A549 (cell line): ENCODE measurements around the gene VIPR2.

Experiments used
- BHLHE40 ChIP-seq: IDR thresholded peaks from 2 replicates; pipeline ENCODE4 v1.6.1; 2012; ENCODE audit warnings: low read depth, low read length, inconsistent platforms
- CHD2 ChIP-seq: fragments of 150-350 bp; IDR thresholded peaks from 2 replicates; pipeline ENCODE4 v1.6.1; 2014; ENCODE audit warnings: low read length; ENCODE audit not compliant: partially characterized antibody
- CTCF ChIP-seq: fragments of >200 bp; sonication (Bioruptor Twin); formaldehyde crosslinking; IDR thresholded peaks from 3 replicates; pipeline ENCODE4 v1.5.1; 2016
- JUN ChIP-seq, 2 experiments: fragments of >200 bp; sonication (Bioruptor Twin); formaldehyde crosslinking; IDR thresholded peaks; 2 replicates in 1 of 2; 3 replicates in 1 of 2; pipeline ENCODE4 v1.6.1; 2016 to 2017
- PHF8 ChIP-seq: fragments of 200-600 bp; sonication (generic); IDR thresholded peaks from 2 replicates; pipeline ENCODE4 v1.6.1; 2016; ENCODE audit warnings: low read depth, mild to moderate bottlenecking, antibody characterized with exemption, moderate library complexity, borderline replicate concordance
- POLR2A ChIP-seq: IDR thresholded peaks from 2 replicates; pipeline ENCODE4 v1.6.1; 2012; ENCODE audit warnings: mild to moderate bottlenecking, low read length
- RFX5 ChIP-seq: fragments of 450-650 bp; IDR thresholded peaks from 2 replicates; pipeline ENCODE4 v1.7.1; 2014; ENCODE audit warnings: antibody characterized with exemption, mild to moderate bottlenecking, moderate library complexity
- RNF2 ChIP-seq: fragments of 200-600 bp; sonication (generic); IDR thresholded peaks from 2 replicates; pipeline ENCODE4 v1.6.1; 2016; ENCODE audit warnings: low read depth, mild to moderate bottlenecking, antibody characterized with exemption, moderate library complexity, borderline replicate concordance

DNA sequence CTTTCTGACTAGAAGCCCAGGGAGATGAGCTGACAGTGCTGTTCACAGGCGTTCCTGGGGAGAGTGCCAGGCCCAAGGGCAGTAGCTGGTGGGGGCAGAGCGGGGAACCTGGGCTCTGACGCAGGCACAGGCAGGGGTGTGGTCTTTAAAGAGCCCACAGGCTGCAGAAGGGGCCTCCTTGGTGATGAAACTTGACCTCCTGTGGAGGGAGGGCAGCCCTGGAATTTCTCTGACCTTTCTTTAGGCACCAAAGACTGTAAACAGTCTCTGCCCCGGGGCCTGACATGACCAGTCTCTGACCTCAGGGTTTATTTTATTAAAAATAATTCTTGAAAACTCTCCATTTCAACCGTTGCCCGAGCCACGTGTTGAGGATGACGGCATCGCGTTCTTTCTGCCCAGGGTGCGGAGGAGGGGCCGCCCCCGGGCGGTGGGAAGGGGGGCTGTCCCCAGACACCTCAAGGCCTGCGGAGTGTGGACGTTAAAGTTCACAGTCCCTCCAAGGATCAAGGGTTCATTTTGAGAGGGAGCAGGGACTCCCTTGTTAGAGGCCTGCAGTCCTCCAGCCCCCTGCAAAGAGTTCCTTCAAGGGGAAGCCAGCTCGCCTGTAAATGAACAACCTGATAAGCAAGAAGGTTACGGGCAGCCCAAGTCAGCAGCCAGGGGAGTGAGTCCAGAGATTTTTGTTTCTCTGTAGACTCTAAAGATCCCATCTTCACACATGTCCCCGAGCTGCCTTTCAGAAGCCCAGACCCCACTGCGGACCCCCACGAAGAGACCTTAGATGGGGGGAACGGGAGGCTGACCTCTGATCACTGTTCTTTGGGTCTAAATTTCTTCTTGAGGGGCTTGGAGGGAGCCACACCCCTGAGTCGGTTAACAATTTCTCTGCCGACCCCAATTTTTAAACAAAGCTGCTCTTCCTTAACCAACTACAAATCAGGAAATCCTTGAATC is 128.9 kb downstream of the VIPR2 start:
- TF ChIP-seq RFX5 (no peak), CTCF (no peak), BHLHE40 (no peak), JUN (IDR thresholded peaks at IDR 0.05) (peak; percentile 92 to 96; a peak in 4 of 5 replicates), POLR2A (no peak), RNF2 (no peak), PHF8 (no peak), CHD2 (no peak)
